ENCODE data around the gene HBEGF.

HBEGF gene

DNA sequence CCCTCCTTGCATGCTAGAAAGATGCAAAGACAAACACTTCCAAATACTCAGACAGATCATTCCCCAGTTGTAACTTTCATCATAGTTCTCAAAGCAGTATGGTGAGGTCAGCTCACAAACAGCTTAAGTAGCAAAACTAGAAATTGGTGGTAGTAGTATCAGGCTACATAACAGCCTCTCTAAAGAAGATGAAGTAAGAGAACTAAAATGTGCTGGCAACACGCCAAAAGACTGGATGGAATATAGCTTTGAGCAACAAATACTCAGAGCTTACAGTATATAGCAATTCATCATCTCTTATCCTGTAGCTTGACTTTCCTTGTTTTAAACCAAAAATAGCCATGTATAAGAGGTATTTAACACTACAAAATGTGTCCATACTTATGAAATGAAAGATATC, 51.0 kb downstream of the HBEGF start:
- DNase-seq (ENCODE audit: low read depth) = peak; percentile 87
- TF ChIP-seq, protein P1, sequence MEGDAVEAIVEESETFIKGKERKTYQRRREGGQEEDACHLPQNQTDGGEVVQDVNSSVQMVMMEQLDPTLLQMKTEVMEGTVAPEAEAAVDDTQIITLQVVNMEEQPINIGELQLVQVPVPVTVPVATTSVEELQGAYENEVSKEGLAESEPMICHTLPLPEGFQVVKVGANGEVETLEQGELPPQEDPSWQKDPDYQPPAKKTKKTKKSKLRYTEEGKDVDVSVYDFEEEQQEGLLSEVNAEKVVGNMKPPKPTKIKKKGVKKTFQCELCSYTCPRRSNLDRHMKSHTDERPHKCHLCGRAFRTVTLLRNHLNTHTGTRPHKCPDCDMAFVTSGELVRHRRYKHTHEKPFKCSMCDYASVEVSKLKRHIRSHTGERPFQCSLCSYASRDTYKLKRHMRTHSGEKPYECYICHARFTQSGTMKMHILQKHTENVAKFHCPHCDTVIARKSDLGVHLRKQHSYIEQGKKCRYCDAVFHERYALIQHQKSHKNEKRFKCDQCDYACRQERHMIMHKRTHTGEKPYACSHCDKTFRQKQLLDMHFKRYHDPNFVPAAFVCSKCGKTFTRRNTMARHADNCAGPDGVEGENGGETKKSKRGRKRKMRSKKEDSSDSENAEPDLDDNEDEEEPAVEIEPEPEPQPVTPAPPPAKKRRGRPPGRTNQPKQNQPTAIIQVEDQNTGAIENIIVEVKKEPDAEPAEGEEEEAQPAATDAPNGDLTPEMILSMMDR (conservative IDR thresholded peaks at IDR 0.05; ENCODE audit: low read length) = no peak

DNA sequence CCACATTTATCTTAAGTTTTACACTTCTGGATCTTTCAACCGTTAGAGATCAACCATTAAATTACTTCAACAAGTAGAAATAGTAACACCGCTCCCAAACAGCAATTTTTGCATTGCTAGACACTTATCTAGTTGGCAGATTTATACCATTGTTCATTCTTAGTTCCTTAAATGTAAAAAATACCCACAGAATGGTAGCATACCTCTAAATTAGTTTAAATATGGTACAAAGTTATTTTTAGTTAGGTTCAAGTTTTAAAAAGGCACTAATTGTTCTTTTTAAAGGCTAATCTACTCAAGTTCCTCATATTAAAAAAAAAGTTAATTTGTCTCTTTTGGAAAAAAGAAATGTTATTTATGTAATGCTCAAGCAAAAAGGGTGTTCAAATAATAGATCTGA, 51.6 kb downstream of the HBEGF start:
- no peak overlapping the region for H3K4me3 ChIP-seq (ENCODE audit: low read length)
- TF ChIP-seq, protein P1 (conservative IDR thresholded peaks at IDR 0.05; ENCODE audit: low read length) = no peak
- no peak for DNase-seq (ENCODE audit: low read depth)

More for the DNA sequence above, 51.0 kb downstream of the HBEGF start:
- H3K4me3 ChIP-seq (ENCODE audit: low read length) = no peak overlapping the region

DNA sequence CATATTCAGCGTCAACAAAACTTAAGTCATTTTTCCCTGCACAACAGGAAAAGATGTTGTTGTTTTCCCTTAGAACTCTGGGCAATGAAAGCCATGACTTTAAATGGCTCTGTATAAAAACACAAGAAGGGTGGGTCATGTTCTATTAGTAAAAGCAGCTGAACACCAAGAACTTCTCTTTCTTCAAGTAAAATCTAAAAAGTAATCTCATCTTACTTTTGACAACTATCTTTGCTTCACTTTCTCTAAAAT, 52.6 kb downstream of the HBEGF start:
- TF ChIP-seq, protein P1 (conservative IDR thresholded peaks at IDR 0.05; ENCODE audit: low read length) = no peak
- H3K4me3 ChIP-seq (ENCODE audit: low read length) = no peak overlapping the region

DNA sequence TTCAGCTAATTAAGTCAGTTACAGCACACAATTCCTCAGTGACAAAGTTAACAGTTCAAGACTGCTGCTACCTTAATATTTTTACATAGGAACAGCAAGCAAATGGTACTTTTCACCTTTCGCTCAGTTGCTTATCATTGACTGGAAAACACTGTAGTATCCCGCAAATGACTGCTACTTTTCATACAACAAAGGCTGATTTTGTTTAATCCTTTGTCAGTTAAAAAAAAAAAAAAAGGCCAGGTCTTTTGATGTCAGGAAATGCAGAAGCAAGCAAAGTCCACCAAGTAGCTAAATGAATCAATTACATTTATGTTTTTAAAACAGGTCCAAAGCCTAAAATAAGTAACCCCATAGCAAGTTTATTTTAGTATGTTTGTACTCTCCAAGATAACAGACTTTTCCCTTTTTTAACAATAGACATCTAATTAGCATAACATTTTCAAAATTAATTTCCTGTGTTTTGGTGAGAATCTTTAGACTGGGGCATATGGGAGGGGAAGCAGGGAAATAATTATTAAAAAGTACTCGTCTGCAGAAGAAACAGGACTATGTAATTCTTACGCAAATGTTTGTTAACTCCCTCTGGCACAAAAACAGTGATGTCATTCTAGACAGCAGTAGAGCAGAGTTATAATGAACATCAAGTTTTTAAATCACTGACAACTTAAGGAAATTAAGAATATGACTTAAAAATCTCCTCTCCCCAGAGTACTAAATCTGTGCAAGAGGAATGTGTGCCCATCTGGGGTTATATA, 53.1 kb downstream of the HBEGF start:
- TF ChIP-seq, protein P1 (conservative IDR thresholded peaks at IDR 0.05; ENCODE audit: low read length) = no peak
- no peak overlapping the region for H3K4me3 ChIP-seq (ENCODE audit: low read length)
- no peak for DNase-seq (ENCODE audit: low read depth)

More for the DNA sequence above, 52.6 kb downstream of the HBEGF start:
- no peak for DNase-seq (ENCODE audit: low read depth)

DNA sequence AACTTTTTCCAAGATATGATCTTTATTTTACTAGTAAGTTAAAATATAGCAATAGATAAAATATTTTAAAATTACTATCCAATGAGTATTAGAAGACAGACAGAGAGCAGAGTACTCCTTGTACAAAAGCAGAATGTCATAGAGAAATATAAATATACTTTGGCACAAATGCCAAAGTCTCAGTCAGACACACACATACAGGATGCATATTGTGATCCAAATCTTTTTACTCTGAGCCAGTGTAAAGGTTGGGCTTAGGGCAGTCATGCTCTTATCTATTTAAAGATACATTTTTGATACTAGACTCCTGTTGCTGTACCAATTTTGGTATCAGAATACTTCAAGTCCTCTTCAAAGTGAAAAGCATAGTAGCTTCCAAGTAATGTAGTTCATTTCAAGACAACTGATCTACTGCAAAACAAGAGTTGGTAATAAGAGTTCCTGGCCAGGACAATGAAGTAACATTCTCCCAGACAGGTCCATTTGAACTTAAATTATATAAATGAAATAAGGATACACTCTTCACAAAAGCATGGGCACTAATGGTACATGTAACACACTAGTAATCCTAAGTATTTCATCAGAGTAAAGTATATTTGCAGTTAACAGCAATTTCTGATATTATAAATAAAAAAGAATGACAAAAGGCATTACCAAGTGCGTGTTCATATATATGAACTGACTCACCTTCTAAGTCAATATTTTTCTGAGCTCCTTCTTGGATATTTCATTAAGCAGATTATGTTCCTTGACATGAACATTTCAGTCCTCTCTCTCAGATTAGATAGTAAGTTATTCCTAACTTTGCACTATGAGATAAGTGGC, 54.0 kb downstream of the HBEGF start:
- no peak overlapping the region for H3K4me3 ChIP-seq (ENCODE audit: low read length)
- TF ChIP-seq, protein P1 (conservative IDR thresholded peaks at IDR 0.05; ENCODE audit: low read length) = no peak
- no peak for DNase-seq (ENCODE audit: low read depth)

DNA sequence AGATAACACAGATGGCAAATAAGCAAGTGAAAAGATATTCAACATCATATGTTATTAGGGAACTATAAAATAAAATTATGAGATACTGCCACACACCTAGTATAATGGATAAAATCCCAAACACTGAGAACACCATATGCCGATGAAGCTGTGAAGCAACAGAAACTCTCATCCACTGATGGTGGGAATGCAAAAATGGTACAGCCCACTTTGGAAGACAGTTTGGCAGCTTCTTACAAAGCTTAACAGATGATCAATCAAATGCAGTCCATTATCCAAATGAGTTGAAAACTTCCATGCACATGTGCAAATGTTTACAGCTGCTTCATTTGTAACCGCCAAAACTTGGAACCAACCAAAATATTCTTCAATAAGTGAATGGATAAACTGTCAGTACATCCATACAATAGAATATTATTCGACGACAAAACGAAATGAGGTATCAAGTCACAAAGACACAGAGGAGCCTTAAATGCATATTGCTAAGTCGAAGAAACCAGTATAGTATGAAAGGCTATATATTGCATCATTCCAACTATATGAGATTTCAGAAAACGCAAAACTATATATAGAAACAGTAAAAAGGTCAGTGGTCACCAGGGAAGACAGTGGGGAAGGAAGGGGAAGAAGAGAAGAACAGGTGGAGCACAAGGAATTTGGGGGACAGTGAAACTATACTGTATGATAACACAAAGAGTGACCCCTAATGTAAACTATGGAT, 58.4 kb downstream of the HBEGF start:
- no peak overlapping the region for H3K4me3 ChIP-seq (ENCODE audit: low read length)
- DNase-seq (ENCODE audit: low read depth) = no peak
- TF ChIP-seq, protein P1 (conservative IDR thresholded peaks at IDR 0.05; ENCODE audit: low read length) = no peak
